H9 (cell line): ENCODE results near the gene GEMIN4. TPM values are rescaled to one million over a fixed set of nuclear protein-coding genes. Genes with fewer than 3 reads are reported as not detected.

Source experiments
- DNase-seq: peaks from one replicate; pipeline ENCODE4 v3.0.0-alpha.2; 2017
- H2AFZ ChIP-seq: one replicate; pipeline ENCODE4 v1.6.1; 2013; ENCODE audit warnings: mild to moderate bottlenecking, low read length, control low read depth, moderate library complexity
- H2AK5ac ChIP-seq: 2 replicates; pipeline ENCODE4 v1.6.1; 2013; ENCODE audit warnings: low read length, control low read depth, mixed read lengths; ENCODE audit not compliant: insufficient read length
- H2BK120ac ChIP-seq: one replicate; pipeline ENCODE4 v1.6.1; 2013; ENCODE audit warnings: low read depth, mild to moderate bottlenecking, low read length, control low read depth, inconsistent platforms; ENCODE audit not compliant: poor library complexity, severe bottlenecking
- H2BK12ac ChIP-seq: 2 replicates; pipeline ENCODE4 v1.6.1; 2013; ENCODE audit warnings: low read length, control low read depth, mixed read lengths, low read depth; ENCODE audit not compliant: insufficient read length
- H2BK15ac ChIP-seq: 2 replicates; pipeline ENCODE4 v1.6.1; 2013; ENCODE audit warnings: low read depth, low read length, control low read depth
- H2BK20ac ChIP-seq: one replicate; pipeline ENCODE4 v1.6.1; 2013; ENCODE audit warnings: low read depth, mild to moderate bottlenecking, low read length, control low read depth, inconsistent platforms; ENCODE audit not compliant: poor library complexity, severe bottlenecking
- H2BK5ac ChIP-seq: 2 replicates; pipeline ENCODE4 v1.6.1; 2013; ENCODE audit warnings: low read length, control low read depth, mixed read lengths; ENCODE audit not compliant: insufficient read length
- H3K14ac ChIP-seq: 2 replicates; pipeline ENCODE4 v1.6.1; 2013; ENCODE audit warnings: low read length, control low read depth; ENCODE audit not compliant: insufficient read depth
- H3K18ac ChIP-seq: 2 replicates; pipeline ENCODE4 v1.6.1; 2013; ENCODE audit warnings: low read depth, mild to moderate bottlenecking, mixed read lengths, low read length, control low read depth; ENCODE audit not compliant: insufficient read length
- H3K23ac ChIP-seq: 2 replicates; pipeline ENCODE4 v1.6.1; 2013; ENCODE audit warnings: low read length, control low read depth, mixed read lengths, low read depth; ENCODE audit not compliant: insufficient read length
- H3K23me2 ChIP-seq: 2 replicates; pipeline ENCODE4 v1.6.1; 2013; ENCODE audit warnings: low read depth, mild to moderate bottlenecking, mixed read lengths, low read length, control low read depth; ENCODE audit not compliant: insufficient read length, poor library complexity, severe bottlenecking
- H3K27ac ChIP-seq: 2 replicates; pipeline ENCODE4 v1.5.1; 2013; ENCODE audit warnings: low read length, control low read depth, mixed read lengths, low read depth; ENCODE audit not compliant: insufficient read length
- H3K27me3 ChIP-seq: 2 replicates; pipeline ENCODE4 v1.6.1; 2013; ENCODE audit warnings: low read length, control low read depth, inconsistent platforms; ENCODE audit not compliant: insufficient read depth
- H3K4ac ChIP-seq: 2 replicates; pipeline ENCODE4 v1.6.1; 2013; ENCODE audit warnings: low read depth, mild to moderate bottlenecking, control low read depth, inconsistent platforms, low read length, moderate library complexity
- H3K4me1 ChIP-seq: 2 replicates; pipeline ENCODE4 v1.6.1; 2013; ENCODE audit warnings: low read length, control low read depth, inconsistent platforms; ENCODE audit not compliant: insufficient read depth
- H3K4me2 ChIP-seq: 2 replicates; pipeline ENCODE4 v1.6.1; 2013; ENCODE audit warnings: low read length, control low read depth, mixed read lengths; ENCODE audit not compliant: insufficient read length, insufficient read depth
- H3K56ac ChIP-seq: 2 replicates; pipeline ENCODE4 v1.6.1; 2013; ENCODE audit warnings: low read depth, mild to moderate bottlenecking, mixed read lengths, low read length, control low read depth; ENCODE audit not compliant: insufficient read length
- H3K79me1 ChIP-seq: 2 replicates; pipeline ENCODE4 v1.6.1; 2013; ENCODE audit warnings: low read depth, mild to moderate bottlenecking, moderate library complexity, low read length, control low read depth, inconsistent platforms; ENCODE audit not compliant: insufficient read depth, poor library complexity, severe bottlenecking
- H3K79me2 ChIP-seq: 2 replicates; pipeline ENCODE4 v1.6.1; 2013; ENCODE audit warnings: low read length, control low read depth, inconsistent platforms; ENCODE audit not compliant: insufficient read depth
- H3K9ac ChIP-seq: 2 replicates; pipeline ENCODE4 v1.6.1; 2013; ENCODE audit warnings: low read length, control low read depth, mixed read lengths; ENCODE audit not compliant: insufficient read length; ENCODE audit errors: extremely low read depth
- H3K9me3 ChIP-seq: one replicate; pipeline ENCODE4 v1.6.1; 2013; ENCODE audit warnings: low read depth, low read length, inconsistent platforms; ENCODE audit not compliant: control insufficient read depth
- H3T11ph ChIP-seq: one replicate; pipeline ENCODE4 v1.6.1; 2013; ENCODE audit warnings: mild to moderate bottlenecking, low read length, control low read depth, inconsistent platforms
- H4K20me1 ChIP-seq: one replicate; pipeline ENCODE4 v1.6.1; 2013; ENCODE audit not compliant: control insufficient read depth, insufficient read length, insufficient read depth
- H4K5ac ChIP-seq: 2 replicates; pipeline ENCODE4 v1.6.1; 2013; ENCODE audit warnings: low read depth, mild to moderate bottlenecking, mixed read lengths, low read length, control low read depth; ENCODE audit not compliant: insufficient read length
- H4K8ac ChIP-seq: replicated peaks from 2 replicates; pipeline ENCODE4 v1.6.1; 2013; ENCODE audit warnings: low read length, control low read depth, mixed read lengths, low read depth; ENCODE audit not compliant: insufficient read length
- H4K91ac ChIP-seq: 2 replicates; pipeline ENCODE4 v1.6.1; 2013; ENCODE audit warnings: low read depth, mild to moderate bottlenecking, moderate library complexity, mixed read lengths, low read length, control low read depth; ENCODE audit not compliant: insufficient read length
- H3K27ac Mint-ChIP-seq, 3 experiments: 2 replicates in 2 of 3; 3 replicates in 1 of 3; pipeline ENCODE4 v1.8.0; 2020 to 2021; ENCODE audit warnings: mixed read lengths in 3 of 3, mild to moderate bottlenecking in 1 of 3, moderate library complexity in 1 of 3
- H3K27me3 Mint-ChIP-seq: 2 replicates; pipeline ENCODE4 v1.8.0; 2021; ENCODE audit warnings: low read depth, mild to moderate bottlenecking, moderate library complexity, mixed read lengths
- H3K36me3 Mint-ChIP-seq, 3 experiments: 2 replicates in 2 of 3; 3 replicates in 1 of 3; pipeline ENCODE4 v1.8.0; 2020 to 2021; ENCODE audit warnings: low read depth in 3 of 3, mixed read lengths in 3 of 3; ENCODE audit not compliant: insufficient read depth in 1 of 3
- H3K4me1 Mint-ChIP-seq, 2 experiments: 2 replicates each; pipeline ENCODE4 v1.8.0; 2020; ENCODE audit warnings: mixed read lengths in 2 of 2
- H3K4me3 Mint-ChIP-seq, 2 experiments: 2 replicates in 1 of 2; 3 replicates in 1 of 2; pipeline ENCODE4 v1.8.0; 2020 to 2021; ENCODE audit warnings: mild to moderate bottlenecking in 2 of 2, mixed read lengths in 2 of 2, moderate library complexity in 1 of 2
- H3K9me3 Mint-ChIP-seq, 2 experiments: 2 replicates in 1 of 2; 3 replicates in 1 of 2; pipeline ENCODE4 v1.8.0; 2020; ENCODE audit warnings: mild to moderate bottlenecking in 2 of 2, mixed read lengths in 2 of 2, moderate library complexity in 1 of 2
- WGBS: extraction: QIAGEN DNeasy Blood & Tissue Kit; methylation state at CpG from one replicate; pipeline ENCODE4 v1.1.7; 2013; ENCODE audit warnings: missing lambda C conversion rate, low lambda C conversion rate, mixed read lengths; ENCODE audit not compliant: insufficient read length; ENCODE audit errors: extremely low coverage; 5-methylcytosine and 5-hydroxymethylcytosine counted together
- total RNA-seq: library from RNA; stranded (reverse); gene quantifications from 2 replicates; pipeline ENCODE4 v1.2.1, GENCODE V29; 2021
- TF ChIP-seq, protein P1 (sequence below): fragments of 200-600 bp; sonication (generic); conservative IDR thresholded peaks from 3 replicates; pipeline ENCODE4 v1.8.0; 2021; ENCODE audit warnings: antibody characterized with exemption, mild to moderate bottlenecking

The GEMIN4 gene
- total RNA-seq, 1 experiment from 2014 or later = 56.8 TPM

DNA sequence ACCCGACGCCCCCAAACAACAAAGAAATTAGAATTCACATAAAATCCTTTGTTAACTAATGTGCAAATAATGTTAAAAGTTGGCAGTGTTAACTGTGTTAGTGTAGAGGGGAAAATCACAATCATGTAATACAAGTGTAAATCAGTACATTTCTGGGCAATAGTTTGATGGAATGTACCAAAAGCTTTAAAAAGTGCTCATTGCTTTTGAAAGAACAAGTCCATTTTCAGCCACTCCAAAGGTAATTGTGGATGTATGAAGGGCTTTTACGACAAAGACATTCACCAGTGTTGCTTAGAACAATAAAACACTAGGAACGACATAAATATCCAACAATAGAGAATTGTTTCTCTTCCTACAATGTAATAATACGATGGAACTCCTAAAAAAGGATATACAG lies 21.0 kb upstream of the GEMIN4 start:
- H2BK12ac ChIP-seq = no peak overlapping the region
- H3K9me3 ChIP-seq = no peaks in the 10 kb centered on the region
- no peak overlapping the region for H2AK5ac ChIP-seq
- no peak overlapping the region for H2BK20ac ChIP-seq
- H3K27me3 Mint-ChIP-seq = no peaks in the 10 kb centered on the region; the same call in 1 of the 2 replicates
- no peak overlapping the region for H3K23ac ChIP-seq
- H3K4me1 Mint-ChIP-seq = peaks cover 0 to 3% of the 10 kb centered on the region in 2 experiments; a peak in 1 of 4 replicates
- no peaks in the 10 kb centered on the region for H3K79me2 ChIP-seq
- no peak overlapping the region for H2AFZ ChIP-seq
- H2BK120ac ChIP-seq = no peak overlapping the region
- H3K23me2 ChIP-seq = no peaks in the 10 kb centered on the region
- H3K9me3 Mint-ChIP-seq = no peaks in the 10 kb centered on the region; a peak in 1 of 5 replicates
- H2BK5ac ChIP-seq = no peak overlapping the region
- peaks cover 5% of the 10 kb centered on the region for H3K79me1 ChIP-seq
- no peak overlapping the region for H3K18ac ChIP-seq
- H3K9ac ChIP-seq = no peak overlapping the region
- H2BK15ac ChIP-seq = no peak overlapping the region
- H3T11ph ChIP-seq = no peak overlapping the region
- H4K91ac ChIP-seq = no peak overlapping the region
- no peak overlapping the region for H4K8ac ChIP-seq
- TF ChIP-seq, protein P1, sequence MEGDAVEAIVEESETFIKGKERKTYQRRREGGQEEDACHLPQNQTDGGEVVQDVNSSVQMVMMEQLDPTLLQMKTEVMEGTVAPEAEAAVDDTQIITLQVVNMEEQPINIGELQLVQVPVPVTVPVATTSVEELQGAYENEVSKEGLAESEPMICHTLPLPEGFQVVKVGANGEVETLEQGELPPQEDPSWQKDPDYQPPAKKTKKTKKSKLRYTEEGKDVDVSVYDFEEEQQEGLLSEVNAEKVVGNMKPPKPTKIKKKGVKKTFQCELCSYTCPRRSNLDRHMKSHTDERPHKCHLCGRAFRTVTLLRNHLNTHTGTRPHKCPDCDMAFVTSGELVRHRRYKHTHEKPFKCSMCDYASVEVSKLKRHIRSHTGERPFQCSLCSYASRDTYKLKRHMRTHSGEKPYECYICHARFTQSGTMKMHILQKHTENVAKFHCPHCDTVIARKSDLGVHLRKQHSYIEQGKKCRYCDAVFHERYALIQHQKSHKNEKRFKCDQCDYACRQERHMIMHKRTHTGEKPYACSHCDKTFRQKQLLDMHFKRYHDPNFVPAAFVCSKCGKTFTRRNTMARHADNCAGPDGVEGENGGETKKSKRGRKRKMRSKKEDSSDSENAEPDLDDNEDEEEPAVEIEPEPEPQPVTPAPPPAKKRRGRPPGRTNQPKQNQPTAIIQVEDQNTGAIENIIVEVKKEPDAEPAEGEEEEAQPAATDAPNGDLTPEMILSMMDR = no peak
- no peak overlapping the region for H3K4me3 Mint-ChIP-seq
- no peak overlapping the region for H3K4ac ChIP-seq
- DNase-seq = no peak
- H3K4me1 ChIP-seq = no peaks in the 10 kb centered on the region
- WGBS = no CpG with 5 or more reads among the region's 5 CpGs
- no peaks in the 10 kb centered on the region for H4K20me1 ChIP-seq
- no peaks in the 10 kb centered on the region for H3K27me3 ChIP-seq
- no peak overlapping the region for H3K4me2 ChIP-seq
- H3K27ac Mint-ChIP-seq = no peak overlapping the region
- H4K5ac ChIP-seq = no peak overlapping the region
- no peak overlapping the region for H3K27ac ChIP-seq
- H3K36me3 Mint-ChIP-seq = peaks cover 49 to 90% (median 88%) of the 10 kb centered on the region in 3 experiments; a peak in 6 of 7 replicates
- no peak overlapping the region for H3K14ac ChIP-seq
- no peak overlapping the region for H3K56ac ChIP-seq
